Measurements from ENCODE around the gene ADRA1B.
"Not testable (repeated sequence)": the region's sequence is repeated elsewhere in the genome, so short reads cannot be mapped to it uniquely, and the experiment has no call there.

ADRA1B gene

DNA sequence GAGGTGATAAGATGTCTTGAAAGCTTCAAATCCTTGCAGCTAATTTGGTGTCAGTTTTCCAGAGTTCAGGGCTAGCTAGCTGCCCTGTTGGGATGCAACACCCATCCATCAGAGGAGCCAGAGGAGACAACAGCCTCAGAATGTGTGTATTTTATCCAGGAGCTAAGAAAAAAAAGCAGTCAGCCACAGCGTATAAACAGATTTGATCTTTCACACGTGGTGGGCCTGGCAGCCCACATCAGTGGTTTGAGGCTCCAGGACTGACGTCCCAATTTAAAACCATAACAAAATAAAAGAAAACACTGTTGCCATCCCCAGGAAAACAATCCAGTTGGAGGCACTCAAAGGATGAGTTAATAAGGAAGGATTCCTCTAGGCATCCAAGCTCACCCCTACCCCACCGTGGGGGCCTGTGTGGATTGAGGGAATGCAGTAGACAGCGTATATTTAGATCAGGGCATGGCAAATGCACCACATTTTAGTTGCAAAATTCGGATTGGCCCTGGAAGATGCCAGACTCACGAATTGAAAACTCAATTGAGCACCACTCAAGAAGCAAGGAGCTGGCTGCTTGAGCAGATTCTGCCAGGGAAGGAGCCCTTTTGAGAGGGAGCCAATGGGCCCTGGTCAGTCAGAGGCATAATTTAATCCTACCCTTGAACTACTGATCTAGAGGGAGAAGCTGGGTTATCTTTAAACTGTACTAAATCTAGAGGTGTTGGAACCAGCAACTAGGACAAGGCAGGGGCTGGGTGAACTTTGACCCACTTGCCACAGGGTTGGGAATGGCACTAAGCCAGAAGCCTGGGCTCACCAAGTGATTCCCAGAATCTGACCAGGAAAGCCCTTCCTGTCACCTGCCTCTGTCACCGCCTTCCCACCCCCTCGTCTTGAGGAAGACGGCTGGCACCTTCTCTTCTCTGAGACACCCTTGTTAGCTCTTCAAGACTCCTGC is 17.5 kb downstream of the ADRA1B start:
- no peak for DNase-seq

DNA sequence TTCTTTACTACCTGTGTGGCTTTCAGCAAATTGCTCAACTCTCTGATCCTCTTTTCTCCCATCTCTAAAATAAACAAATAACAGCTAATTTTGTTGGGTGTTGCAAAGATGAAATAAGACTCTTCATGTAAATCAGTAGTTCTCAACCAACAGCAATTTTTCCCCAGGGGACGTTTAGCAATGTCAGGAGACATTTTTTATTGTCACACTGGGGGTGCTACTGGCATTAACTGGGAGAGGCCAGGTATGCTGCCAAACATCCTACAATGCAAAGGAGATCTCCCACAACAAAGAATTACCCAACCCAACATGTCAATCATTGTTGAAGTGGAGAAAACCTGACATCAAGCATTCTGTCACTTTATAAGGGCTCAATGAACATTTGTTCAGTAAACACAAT is 19.7 kb downstream of the ADRA1B start:
- no peak for DNase-seq

GRCh38 chr5:159936686-159937329 is 20.5 kb downstream of the ADRA1B start:
- DNase-seq: no peak

DNA sequence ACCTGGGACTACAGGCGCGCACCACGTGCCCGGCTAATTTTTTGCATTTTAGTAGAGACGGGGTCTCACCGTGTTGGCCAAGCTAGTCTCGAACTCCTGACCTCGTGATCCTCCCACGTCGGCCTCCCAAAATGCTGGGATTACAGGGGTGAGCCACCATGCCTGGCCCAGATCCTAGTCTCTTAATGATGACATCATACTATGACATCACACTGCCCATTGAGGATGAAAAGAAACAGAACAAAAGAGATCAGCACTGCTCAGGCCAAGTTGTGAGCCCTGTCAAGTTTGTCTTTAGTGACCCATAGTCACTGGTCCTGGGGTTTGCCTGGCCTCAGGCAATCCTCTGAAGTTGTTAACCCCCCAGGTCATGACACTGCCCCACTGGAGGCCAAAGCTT is 21.3 kb downstream of the ADRA1B start:
- DNase-seq: no peak

DNA sequence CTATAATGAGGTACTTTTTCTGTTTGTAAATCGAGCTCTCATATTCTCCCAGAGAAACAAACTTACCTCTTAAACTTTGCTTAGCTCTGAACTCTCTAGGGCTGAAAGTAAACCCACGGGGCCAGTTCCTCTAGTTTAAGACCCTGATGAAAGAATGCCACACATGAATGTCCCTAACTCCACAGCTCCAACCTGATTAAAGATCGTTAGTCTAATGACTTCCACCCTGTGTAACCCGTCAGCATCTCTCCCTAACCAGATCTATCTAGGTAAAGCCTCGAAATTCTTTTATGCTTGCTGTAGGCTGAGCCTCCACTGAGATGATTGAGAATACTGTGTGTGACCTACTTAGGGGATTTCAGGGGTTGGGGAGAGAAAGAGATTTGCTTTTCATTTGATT is 27.0 kb downstream of the ADRA1B start:
- DNase-seq: no peak

GRCh38 chr5:159944056-159944600 is 27.8 kb downstream of the ADRA1B start:
- DNase-seq: no peak

DNA sequence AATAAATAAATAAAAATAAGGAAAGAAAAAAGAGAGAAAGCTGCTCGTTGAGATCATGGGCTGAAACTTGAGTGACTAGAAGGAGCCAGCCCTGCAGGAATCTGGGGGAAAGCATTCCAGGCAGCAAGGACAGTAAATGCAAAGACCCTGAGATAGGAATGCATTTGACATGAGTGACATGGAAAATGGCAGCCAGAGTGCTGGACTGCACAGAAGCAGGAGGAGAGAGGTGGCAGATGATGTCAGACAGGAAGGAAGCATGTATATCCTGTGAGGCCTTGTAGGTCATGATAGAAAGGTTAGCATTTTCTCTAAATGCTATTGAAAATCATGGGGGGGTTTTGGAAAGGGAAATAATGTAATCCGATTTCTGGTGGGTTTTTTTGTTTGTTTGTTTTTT is 29.1 kb downstream of the ADRA1B start:
- DNase-seq: no peak

- DNase-seq: no peak
Measured at GRCh38 chr5:159947708-159948358, 31.6 kb downstream of the ADRA1B start.

DNA sequence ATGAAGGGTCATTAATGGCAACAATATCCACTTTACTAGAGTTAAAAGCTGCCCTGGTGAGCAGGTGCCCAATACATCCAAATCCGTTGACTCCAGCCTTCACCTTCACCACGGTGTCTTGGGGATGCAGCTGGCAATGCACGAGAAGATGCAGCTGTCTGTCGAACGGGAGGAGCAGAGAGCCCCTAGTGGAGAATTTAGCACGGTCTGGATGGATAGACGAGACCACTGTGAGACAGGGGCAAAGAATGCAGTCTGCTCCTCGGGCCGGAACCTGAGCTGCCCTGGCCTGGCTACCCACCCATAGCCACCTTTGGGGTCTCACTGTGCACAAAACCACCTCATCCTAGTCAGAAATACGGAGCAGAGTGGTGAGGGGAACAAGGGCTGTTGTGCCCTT is 35.1 kb downstream of the ADRA1B start:
- DNase-seq: no peak

GRCh38 chr5:159951834-159952233 is 35.6 kb downstream of the ADRA1B start:
- DNase-seq: no peak

- DNase-seq: no peak
Measured at GRCh38 chr5:159953609-159954008, 37.3 kb downstream of the ADRA1B start.

- DNase-seq: no peak
Measured at GRCh38 chr5:159955056-159955624, 38.9 kb downstream of the ADRA1B start.

- DNase-seq: no peak
Measured at GRCh38 chr5:159956074-159956473, 39.8 kb downstream of the ADRA1B start.

DNA sequence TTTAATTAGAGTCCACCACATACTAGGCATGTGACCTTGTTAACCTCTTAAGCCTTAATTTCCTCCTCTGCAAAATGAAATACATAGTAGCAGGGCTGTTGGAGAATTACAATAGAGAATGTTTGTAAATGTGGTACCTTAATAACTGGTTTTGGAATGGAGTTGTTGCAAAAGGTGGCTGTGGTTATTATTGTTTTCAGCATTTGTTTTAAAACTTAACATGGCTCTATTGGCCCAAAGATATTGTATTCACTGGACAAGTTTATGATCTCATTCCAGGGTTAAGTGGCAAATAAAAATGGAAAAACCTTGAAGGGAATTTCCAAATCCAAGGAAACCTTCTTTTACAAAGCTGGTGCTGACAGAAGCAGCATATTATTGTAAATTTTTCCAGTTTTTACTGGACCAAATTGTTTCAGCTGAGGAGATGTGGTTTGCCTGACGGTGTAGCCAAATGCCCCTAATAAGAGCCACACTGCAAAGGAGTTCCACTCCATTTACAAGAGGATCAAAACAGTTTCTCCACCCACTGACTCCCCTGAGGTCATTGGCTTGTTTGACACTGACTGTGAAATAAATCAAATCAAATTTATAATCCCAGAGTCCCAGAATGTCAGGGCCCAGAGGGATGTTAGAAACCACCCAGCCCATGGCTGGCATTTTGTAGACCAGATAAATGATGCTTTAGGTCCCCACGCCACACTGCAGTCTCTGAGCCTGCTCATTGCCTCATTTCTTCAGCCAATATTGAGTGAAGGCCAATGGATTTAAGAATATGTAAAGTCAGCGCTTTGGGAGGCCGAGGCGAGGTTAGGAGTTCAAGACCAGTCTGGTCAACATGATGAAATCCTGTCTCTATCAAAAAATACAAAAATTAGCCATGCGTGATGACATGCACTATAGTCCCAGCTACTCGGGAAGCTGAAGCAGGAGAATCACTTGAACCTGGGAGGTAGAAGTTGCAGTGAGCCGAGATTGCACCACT is 45.2 kb downstream of the ADRA1B start:
- no peak for DNase-seq

GRCh38 chr5:159962214-159962613 is 45.9 kb downstream of the ADRA1B start:
- no peak for DNase-seq

DNA sequence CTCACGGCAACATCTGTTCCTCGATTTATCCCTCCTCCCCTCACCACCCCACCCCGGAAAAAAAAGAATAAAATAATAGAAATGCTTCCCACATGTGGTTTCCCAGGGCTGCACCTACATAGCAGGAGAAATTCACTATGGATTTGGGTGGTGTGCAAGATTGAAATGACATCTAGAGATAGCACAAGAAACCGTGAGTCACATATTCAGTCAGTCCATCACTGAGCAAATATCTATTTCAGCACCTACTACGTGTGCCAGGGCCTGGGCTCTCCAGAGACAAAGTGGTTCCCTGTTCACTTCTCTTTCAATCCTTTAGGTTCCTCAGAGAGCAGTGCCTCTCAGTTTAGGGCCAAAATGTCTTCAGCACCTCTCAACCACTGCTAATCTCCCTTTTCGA is 47.7 kb downstream of the ADRA1B start:
- DNase-seq: no peak

DNA sequence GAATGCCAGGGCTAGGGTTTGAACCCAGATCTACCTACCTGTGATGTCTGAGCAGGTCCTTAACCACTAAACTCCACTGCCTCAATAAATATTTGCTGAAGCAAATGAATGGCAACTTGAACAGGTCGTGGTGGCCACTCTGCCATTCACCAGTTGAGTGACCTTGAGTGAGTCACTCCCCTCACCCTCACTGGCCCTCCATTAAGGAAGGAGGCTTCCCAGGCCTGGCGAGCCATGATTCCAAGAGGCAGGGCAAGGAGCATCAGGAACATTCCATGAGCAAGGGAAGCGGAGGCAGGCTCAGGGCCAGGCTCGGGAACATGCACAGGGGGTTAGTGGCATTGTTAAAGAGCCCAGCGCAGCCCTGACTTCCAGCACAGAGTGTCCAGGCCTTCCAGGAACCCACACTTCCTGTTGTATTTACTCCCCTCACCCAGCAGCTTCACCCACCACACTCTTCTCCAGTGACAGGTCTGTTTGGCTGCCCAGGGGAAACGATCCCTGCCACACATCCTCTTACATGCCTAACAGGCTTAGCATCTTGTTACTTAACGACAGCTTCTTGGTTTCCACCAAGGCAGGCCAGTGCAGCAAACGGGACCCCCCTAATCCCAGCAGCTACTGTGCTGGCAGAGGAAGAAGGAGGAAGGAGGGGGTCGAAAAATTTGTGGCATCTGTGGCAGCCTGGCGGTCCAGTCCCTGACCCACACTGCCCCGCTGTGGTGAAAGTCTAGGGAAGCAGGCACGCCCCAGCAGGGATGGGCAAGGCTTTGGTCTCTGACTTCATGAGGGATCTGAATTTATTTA is 49.0 kb downstream of the ADRA1B start:
- peak in 1 of 2 donors; percentile 1 for DNase-seq

DNA sequence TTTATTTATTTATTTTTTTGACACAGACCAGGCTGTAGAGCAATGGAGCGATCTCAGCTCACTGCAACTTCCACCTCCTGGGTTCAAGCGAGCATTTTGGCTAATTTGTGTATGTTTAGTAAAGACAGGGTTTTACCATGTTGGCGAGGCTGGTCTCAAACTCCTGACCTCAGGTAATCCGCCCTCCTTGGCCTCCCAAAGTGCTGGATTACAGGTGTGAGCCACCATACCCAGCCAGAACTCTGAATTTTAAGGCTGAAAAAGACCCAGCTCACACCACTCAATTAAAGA is 49.5 kb downstream of the ADRA1B start:
- not testable (repeated sequence) for DNase-seq

- DNase-seq: no peak
Measured at GRCh38 chr5:159969966-159970365, 53.7 kb downstream of the ADRA1B start.

GRCh38 chr5:159971038-159971437 is 54.8 kb downstream of the ADRA1B start:
- no peak for DNase-seq

GRCh38 chr5:159971514-159971913 is 55.2 kb downstream of the ADRA1B start:
- no peak for DNase-seq

Measured in hippocampal formation (tissue), 2 donors.